NCI-H774 (cell line): Measurements from ENCODE around the gene RAB11FIP5.
A peak's percentile ranks its signal among the peaks of the same experiment; 100 is the strongest.
"Not testable (repeated sequence)": the region's sequence is repeated elsewhere in the genome, so short reads cannot be mapped to it uniquely, and the experiment has no call there.

Source experiments
- DNase-seq: peaks from one replicate; lab custom pipeline; 2025; lab: John Stamatoyannopoulos, UW

Gene RAB11FIP5

GRCh38 chr2:73110168-73111072 is 2.3 kb downstream of the RAB11FIP5 start:
- DNase-seq, result no peak

- DNase-seq, result no peak
These were observed 3.1 kb downstream of the RAB11FIP5 start for GRCh38 chr2:73109431-73110167.

- no peak for DNase-seq
These were observed 5.4 kb downstream of the RAB11FIP5 start for GRCh38 chr2:73107211-73107926.

- DNase-seq, result no peak
These were observed 6.0 kb downstream of the RAB11FIP5 start for GRCh38 chr2:73106791-73107190.

- DNase-seq, result no peak
These were observed 7.2 kb downstream of the RAB11FIP5 start for GRCh38 chr2:73105511-73105971.

GRCh38 chr2:73104933-73105332 is 7.8 kb downstream of the RAB11FIP5 start:
- DNase-seq, result no peak

- no peak for DNase-seq
These were observed 9.7 kb downstream of the RAB11FIP5 start for GRCh38 chr2:73103018-73103542.

GRCh38 chr2:73101626-73102256 is 11.0 kb downstream of the RAB11FIP5 start:
- no peak for DNase-seq

GRCh38 chr2:73100956-73101355 is 11.8 kb downstream of the RAB11FIP5 start:
- no peak for DNase-seq

- DNase-seq, result no peak
These were observed 13.3 kb downstream of the RAB11FIP5 start for GRCh38 chr2:73099486-73099885.

GRCh38 chr2:73095910-73096309 is 16.8 kb downstream of the RAB11FIP5 start:
- DNase-seq, result no peak

- not testable (repeated sequence) for DNase-seq
These were observed 19.0 kb downstream of the RAB11FIP5 start for GRCh38 chr2:73093601-73094218.

- DNase-seq, result no peak
These were observed 20.5 kb downstream of the RAB11FIP5 start for GRCh38 chr2:73092146-73092783.

GRCh38 chr2:73091696-73092095 is 21.1 kb downstream of the RAB11FIP5 start:
- DNase-seq, result no peak

GRCh38 chr2:73091164-73091563 is 21.6 kb downstream of the RAB11FIP5 start:
- DNase-seq, result no peak

GRCh38 chr2:73089270-73090030 is 23.3 kb downstream of the RAB11FIP5 start:
- no peak for DNase-seq

- no peak for DNase-seq
These were observed 24.0 kb downstream of the RAB11FIP5 start for GRCh38 chr2:73088703-73089102.

GRCh38 chr2:73088211-73088610 is 24.5 kb downstream of the RAB11FIP5 start:
- no peak for DNase-seq

GRCh38 chr2:73087311-73087710 is 25.4 kb downstream of the RAB11FIP5 start:
- DNase-seq, result no peak

GRCh38 chr2:73085691-73086090 is 27.1 kb downstream of the RAB11FIP5 start:
- peak; percentile 46 for DNase-seq
